ENCODE measurements around the gene CCSER1.

DNA sequence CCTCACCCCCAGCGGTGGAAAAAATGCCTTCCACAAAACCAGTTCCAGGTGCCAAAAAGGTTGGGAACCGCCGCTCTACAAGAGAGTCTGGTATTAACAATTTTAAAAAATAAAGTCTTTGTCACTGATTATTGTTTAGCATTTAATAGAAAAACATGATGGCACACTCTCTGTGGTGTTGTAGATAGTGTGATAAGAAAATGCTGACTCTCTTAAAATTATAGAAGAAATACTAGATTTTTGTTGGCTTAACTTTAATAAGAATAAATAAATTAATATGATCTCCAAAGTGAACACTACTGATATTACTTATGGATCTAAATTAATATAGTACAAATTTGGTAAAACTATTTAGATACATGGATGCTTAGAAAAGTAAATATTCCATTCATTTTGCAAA lies 943.5 kb downstream of the CCSER1 start:
- TF ChIP-seq POLR2A (IDR thresholded peaks at IDR 0.05), result no peak
- TF ChIP-seq, protein P1, sequence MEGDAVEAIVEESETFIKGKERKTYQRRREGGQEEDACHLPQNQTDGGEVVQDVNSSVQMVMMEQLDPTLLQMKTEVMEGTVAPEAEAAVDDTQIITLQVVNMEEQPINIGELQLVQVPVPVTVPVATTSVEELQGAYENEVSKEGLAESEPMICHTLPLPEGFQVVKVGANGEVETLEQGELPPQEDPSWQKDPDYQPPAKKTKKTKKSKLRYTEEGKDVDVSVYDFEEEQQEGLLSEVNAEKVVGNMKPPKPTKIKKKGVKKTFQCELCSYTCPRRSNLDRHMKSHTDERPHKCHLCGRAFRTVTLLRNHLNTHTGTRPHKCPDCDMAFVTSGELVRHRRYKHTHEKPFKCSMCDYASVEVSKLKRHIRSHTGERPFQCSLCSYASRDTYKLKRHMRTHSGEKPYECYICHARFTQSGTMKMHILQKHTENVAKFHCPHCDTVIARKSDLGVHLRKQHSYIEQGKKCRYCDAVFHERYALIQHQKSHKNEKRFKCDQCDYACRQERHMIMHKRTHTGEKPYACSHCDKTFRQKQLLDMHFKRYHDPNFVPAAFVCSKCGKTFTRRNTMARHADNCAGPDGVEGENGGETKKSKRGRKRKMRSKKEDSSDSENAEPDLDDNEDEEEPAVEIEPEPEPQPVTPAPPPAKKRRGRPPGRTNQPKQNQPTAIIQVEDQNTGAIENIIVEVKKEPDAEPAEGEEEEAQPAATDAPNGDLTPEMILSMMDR (IDR thresholded peaks at IDR 0.05), result no peak
